GM19351 (cell line): ENCODE results near the gene PGGHG.
"Not testable (repeated sequence)": the region's sequence is repeated elsewhere in the genome, so short reads cannot be mapped to it uniquely, and the experiment has no call there.

Experiments used
- ATAC-seq: cut with Tn5 transposase; IDR thresholded peaks from one replicate; pipeline ENCODE4 v1.9.1; 2021; ENCODE audit warnings: mild to moderate bottlenecking, moderate library complexity; ENCODE audit not compliant: unreplicated experiment

PGGHG gene

GRCh38 chr11:296171-297050, 7.5 kb downstream of the PGGHG start:
- no peak for ATAC-seq

DNA sequence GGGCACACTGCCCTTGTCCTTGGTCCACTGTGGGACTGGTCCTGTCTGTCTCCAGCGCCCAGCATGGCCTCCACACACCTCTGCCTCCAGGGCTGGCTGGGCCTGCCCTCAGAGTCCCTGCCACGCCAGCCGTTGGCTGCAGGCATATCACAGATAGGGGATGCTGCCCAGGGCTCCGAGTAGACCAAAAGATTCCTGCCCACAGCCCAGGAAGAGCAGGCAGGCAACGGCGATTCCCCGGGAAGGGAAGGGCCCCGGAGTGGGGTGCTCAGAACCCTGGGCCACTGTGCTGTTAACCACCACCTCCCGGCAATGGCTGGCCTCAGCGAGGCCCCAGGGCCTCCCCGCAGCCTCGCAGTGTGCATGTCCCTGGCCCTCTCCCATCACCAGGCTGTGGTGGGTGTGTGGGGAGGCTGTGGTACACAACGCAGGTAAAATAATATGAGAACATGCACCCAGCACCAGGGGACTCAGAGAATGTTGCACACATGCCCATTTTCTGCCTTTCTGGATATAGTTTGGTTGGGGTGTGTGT, 8.2 kb downstream of the PGGHG start:
- ATAC-seq = no peak

DNA sequence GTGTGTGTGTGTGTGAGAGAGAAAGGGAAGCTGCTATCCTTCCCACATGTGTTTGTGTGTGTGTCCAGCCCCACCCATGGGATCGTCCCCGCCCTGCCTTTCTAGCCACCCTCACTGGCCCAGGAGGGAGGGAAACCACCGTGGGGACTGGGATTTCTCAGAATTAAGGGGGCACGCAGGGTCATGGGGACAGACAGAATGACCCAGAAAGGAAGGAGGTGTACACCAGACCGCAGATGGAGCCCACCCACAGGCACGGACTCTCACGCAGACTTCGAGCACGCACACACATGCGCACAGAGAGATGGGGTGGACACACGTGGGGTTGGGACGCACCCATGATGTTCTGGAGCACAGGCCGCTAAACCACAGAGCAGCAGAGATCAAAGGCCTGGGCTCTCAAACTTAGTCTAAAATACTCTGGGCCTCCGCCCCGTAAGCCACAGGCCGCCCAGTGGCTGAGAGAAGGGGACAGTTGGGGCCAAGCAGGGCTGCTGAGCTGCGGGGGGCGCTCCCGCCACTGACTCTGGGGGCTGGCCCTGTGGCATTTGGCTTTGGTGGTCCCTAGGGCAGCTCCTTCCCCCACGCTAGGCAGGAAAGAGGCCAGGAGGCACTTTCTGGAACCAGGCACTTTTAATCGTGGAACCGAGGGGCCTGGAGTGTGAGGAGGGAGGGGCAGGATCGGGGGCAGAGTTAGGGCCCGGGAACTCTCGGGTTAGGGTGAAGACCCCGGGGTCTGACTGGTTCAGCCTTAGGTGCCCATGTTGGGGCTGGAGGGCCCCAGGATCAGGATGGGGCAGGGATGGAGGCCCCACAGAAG, 8.9 kb downstream of the PGGHG start:
- ATAC-seq = no peak

GRCh38 chr11:298406-299065, 9.6 kb downstream of the PGGHG start:
- ATAC-seq = no peak

DNA sequence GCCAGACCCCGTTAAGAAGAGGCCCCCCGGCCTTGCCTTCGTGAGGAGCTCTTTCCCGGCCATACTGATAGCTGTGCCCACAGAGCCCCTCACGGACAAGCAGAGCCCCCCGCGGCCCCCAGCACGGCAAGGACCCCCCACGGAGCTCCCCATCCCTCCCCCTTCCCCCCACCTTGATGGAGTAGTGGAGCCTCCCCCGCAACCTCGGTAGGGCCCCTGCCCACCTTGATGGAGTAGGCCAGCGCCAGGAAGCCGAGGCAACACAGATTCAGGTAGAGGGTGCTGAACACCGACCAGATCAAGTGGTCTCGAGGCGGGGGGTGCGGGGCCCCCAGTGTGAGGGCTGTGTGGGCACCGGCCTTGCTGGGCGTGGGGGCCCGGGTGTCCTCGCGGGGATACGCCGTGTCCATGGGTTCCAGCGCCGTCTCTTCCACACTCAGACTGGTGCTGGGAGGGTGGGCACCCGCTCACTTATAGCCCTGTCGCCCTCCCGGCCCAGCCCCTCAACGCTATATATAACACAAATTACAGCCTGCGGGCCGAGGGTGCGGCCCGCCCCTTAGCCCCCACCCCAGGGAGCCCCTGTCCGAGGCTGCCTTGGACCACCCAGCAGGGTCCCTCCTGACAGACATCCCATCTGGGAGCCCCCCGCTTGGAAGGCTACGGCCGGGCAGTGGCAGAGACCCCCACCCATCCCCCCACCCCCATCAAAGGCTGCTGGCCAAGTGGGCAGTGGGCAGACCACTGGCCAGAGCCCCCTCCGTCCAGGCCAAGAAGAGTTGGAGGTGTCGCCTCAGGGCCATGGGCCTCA, 10.4 kb downstream of the PGGHG start, which contains the start of gene IFITM5:
Gene IFITM5, minus strand, starts transcription at position 446 of the 811 bp plus-strand sequence. Its CDS starts 36 bp downstream, at position 410.
- no peak for ATAC-seq

DNA sequence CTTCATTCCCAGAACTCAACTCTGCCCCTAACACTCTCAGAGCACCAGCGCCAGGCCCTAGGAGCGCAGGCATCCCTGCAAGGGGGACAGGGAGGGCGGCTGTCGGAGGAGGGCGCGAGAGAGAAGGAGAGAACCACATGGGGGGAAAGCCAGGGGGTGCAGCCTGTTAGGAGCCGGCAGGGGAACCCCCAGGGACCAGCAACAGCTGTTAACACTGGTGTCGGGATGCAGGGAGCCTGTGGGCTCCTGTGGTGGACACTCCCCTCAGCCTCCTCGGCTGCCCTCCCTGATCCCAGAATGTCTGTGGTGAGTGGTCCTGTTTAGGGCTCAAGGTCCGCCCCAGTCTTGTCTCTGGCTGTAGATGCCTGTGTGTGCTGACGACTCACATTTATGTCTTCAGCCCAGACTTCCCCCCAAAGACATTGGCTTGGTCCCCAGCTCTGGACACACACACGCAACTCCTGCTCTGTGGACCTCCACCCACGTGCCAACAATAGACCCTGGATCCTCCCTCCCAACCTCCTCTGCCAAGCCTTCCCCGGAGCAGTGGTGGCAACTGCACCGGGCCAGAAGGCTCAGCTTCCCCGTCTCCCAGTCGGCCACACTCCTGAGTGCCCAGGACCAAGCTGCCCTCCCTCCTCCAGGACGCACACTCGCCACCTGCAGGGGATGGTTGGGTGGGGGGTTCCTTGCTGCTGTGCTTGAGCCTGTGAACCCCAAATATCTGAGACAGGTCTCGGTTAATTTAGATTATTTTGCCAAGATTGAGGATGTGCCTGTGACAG, 11.2 kb downstream of the PGGHG start:
- no peak for ATAC-seq

DNA sequence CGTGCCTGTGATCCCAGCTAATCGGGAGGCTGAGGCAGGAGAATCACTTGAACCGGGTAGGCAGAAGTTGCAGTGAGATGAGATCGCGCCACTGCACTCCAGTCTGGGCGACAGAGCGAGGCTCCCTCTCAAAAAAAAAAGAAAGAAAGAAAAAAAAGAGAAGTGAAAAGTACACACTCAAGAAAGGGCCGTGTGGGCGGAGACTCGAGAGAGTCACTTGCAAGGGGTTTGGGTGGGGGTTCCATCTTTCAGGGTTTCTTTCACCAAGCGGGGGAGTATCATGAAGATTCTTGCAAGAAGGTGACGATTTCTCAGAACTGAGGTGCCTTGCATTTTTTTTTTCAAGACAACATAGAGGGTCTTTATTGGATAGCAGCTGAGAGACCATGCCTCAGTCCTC, 14.4 kb downstream of the PGGHG start:
- ATAC-seq = no peak

DNA sequence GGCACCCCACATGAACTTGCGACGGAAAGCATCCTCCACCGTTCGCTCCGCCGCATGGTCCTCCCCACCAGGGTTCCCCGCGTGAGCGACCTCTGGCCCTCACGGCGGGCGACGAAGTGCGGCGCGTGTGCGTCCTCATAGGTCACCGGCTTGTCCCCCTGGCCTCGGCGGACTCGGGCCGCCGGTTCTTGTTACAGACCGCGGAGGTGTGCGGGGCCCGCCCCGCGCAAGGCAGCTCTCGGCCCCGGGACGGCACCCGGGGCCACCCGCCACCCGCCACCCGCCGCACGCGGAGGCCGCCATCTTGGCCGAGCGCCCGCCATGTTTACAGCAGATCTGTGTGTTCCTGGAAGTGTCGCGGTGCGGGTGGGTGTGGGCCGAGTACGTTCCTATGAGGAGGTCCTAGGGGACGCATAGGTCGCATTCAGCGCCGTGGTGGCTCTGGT, 15.2 kb downstream of the PGGHG start:
- no peak for ATAC-seq

GRCh38 chr11:304915-305843, 16.3 kb downstream of the PGGHG start:
- no peak for ATAC-seq

DNA sequence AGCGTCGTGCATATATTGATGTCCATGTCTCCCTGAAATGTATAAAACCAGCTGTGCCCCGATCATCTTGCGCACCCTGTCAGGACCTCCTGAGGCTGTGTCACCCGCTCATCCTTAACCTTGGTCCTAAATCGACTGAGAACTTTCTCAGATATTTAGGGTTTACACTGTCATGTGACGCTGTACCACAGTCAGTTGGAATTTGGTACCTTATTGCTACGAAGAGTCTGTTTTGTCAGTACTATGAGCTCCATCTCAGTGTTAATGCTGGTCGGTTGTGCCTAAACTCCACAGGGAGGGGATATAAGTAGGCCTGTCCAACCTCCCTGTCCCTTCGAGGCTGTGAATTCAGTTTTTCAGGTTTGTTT, 16.9 kb downstream of the PGGHG start:
- ATAC-seq = no peak

DNA sequence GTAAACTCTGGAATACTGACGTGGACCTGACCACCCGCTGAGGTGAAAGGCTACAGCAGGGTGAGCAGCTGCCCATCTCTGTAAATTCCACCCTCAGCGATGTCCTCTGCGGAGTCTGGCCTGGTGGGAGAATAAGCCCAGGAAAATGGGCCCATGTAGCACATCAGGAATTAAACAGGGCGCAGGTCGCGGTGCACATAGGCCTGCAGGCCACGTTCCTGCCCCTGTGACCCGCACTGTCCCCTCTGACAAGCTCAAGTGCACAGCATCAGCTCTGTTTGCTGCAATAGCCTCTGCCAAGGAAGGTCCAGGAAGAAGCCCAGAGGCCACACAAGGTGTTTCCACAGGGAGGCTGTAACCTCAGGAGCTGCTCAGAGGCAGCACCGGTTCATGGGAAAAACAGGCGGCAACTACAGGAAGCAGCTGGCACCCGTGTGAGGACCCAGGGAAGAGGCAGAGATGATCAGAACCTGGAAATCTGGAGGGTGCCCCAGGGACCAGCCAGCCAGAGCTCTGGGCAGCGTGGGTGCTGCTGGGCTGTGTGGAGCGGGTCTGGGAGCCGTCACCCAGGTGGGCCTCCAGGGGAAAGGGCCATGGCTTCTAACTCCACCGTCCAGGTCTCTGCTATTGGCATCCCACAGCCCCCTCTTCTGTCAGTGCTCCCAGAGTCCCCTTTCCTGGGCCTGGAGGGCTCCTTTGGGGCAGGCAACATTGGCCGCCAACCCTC, 17.9 kb downstream of the PGGHG start:
- ATAC-seq = no peak

GRCh38 chr11:307766-308708, 19.1 kb downstream of the PGGHG start, which contains the start of gene IFITM2:
TSS of gene IFITM2 (plus strand) at chr11:307816. CDS start at chr11:308193, 377 bp downstream.
- ATAC-seq = not testable (repeated sequence)

- ATAC-seq = not testable (repeated sequence)
Observed at GRCh38 chr11:308740-309665, 20.1 kb downstream of the PGGHG start.

- ATAC-seq = not testable (repeated sequence)
Observed at GRCh38 chr11:309979-310572, 21.1 kb downstream of the PGGHG start.
